Activated naive CD8-positive, alpha-beta T cell (primary cell): ENCODE measurements around the gene PAK4.
"Not testable (repeated sequence)": the region's sequence is repeated elsewhere in the genome, so short reads cannot be mapped to it uniquely, and the experiment has no call there.

Experiments used
- H3K27ac Mint-ChIP-seq: one replicate; pipeline ENCODE4 v1.8.0; 2021; ENCODE audit warnings: mixed read lengths
- H3K27me3 Mint-ChIP-seq: one replicate; pipeline ENCODE4 v1.8.0; 2021; ENCODE audit warnings: mixed read lengths
- H3K36me3 Mint-ChIP-seq: one replicate; pipeline ENCODE4 v1.8.0; 2021; ENCODE audit warnings: mixed read lengths
- H3K4me1 Mint-ChIP-seq: one replicate; pipeline ENCODE4 v1.8.0; 2021; ENCODE audit warnings: low read depth, mixed read lengths
- H3K4me3 Mint-ChIP-seq: one replicate; pipeline ENCODE4 v1.8.0; 2021; ENCODE audit warnings: mild to moderate bottlenecking, mixed read lengths
- H3K9me3 Mint-ChIP-seq: one replicate; pipeline ENCODE4 v1.8.0; 2021; ENCODE audit warnings: low read depth, mixed read lengths

The PAK4 gene

GRCh38 chr19:39200066-39200802 lies 74.6 kb downstream of the PAK4 start:
- H3K4me3 Mint-ChIP-seq = no peak overlapping the region

GRCh38 chr19:39200803-39201115 lies 75.2 kb downstream of the PAK4 start:
- Mint-ChIP-seq H3K4me3 (no peak overlapping the region), H3K9me3 (no peaks in the 10 kb centered on the region), H3K36me3 (no peaks in the 10 kb centered on the region), H3K4me1 (peaks cover 15% of the 10 kb centered on the region), H3K27ac (no peak overlapping the region), H3K27me3 (peaks cover 37% of the 10 kb centered on the region)

More at GRCh38 chr19:39200066-39200802, 74.6 kb downstream of the PAK4 start:
- H3K36me3 Mint-ChIP-seq = no peaks in the 10 kb centered on the region
- no peaks in the 10 kb centered on the region for H3K9me3 Mint-ChIP-seq
- H3K4me1 Mint-ChIP-seq = peaks cover 20% of the 10 kb centered on the region
- peaks cover 38% of the 10 kb centered on the region for H3K27me3 Mint-ChIP-seq
- H3K27ac Mint-ChIP-seq = no peak overlapping the region

GRCh38 chr19:39202998-39203355 lies 77.4 kb downstream of the PAK4 start:
- Mint-ChIP-seq H3K9me3 (no peaks in the 10 kb centered on the region), H3K4me1 (peaks cover 2% of the 10 kb centered on the region), H3K27ac (no peak overlapping the region), H3K36me3 (no peaks in the 10 kb centered on the region), H3K4me3 (no peak overlapping the region), H3K27me3 (peaks cover 29% of the 10 kb centered on the region)

GRCh38 chr19:39203372-39204341 lies 78.1 kb downstream of the PAK4 start, which contains the start of gene SYCN:
Gene SYCN (minus strand): TSS chr19:39204263. CDS start chr19:39204254, 9 bp downstream.
- Mint-ChIP-seq H3K27me3 (peaks cover 25% of the 10 kb centered on the region), H3K4me3 (no peak within 1 kb of the TSS), H3K9me3 (no peaks in the 10 kb centered on the region), H3K27ac (no peak within 1 kb of the TSS), H3K36me3 (no peaks in the 10 kb centered on the region), H3K4me1 (peaks cover 2% of the 10 kb centered on the region)

- peaks cover 23% of the 10 kb centered on the region for H3K27me3 Mint-ChIP-seq
- H3K36me3 Mint-ChIP-seq = no peaks in the 10 kb centered on the region
- no peaks in the 10 kb centered on the region for H3K9me3 Mint-ChIP-seq
Measured at GRCh38 chr19:39205449-39205764, 79.8 kb downstream of the PAK4 start.

GRCh38 chr19:39206122-39206521 lies 80.5 kb downstream of the PAK4 start:
- H3K27ac Mint-ChIP-seq = no peak overlapping the region
- no peak overlapping the region for H3K4me3 Mint-ChIP-seq
- no peaks in the 10 kb centered on the region for H3K9me3 Mint-ChIP-seq
- no peaks in the 10 kb centered on the region for H3K36me3 Mint-ChIP-seq
- peaks cover 16% of the 10 kb centered on the region for H3K27me3 Mint-ChIP-seq
- peaks cover 2% of the 10 kb centered on the region for H3K4me1 Mint-ChIP-seq

More at GRCh38 chr19:39205449-39205764, 79.8 kb downstream of the PAK4 start:
- H3K4me3 Mint-ChIP-seq = no peak overlapping the region
- peaks cover 2% of the 10 kb centered on the region for H3K4me1 Mint-ChIP-seq
- no peak overlapping the region for H3K27ac Mint-ChIP-seq

- H3K27ac Mint-ChIP-seq = no peak overlapping the region
- no peaks in the 10 kb centered on the region for H3K9me3 Mint-ChIP-seq
- H3K4me3 Mint-ChIP-seq = no peak overlapping the region
- no peaks in the 10 kb centered on the region for H3K36me3 Mint-ChIP-seq
- peaks cover 2% of the 10 kb centered on the region for H3K4me1 Mint-ChIP-seq
- peaks cover 10% of the 10 kb centered on the region for H3K27me3 Mint-ChIP-seq
Measured at GRCh38 chr19:39207293-39207836, 81.8 kb downstream of the PAK4 start.

- Mint-ChIP-seq H3K4me3 (no peak overlapping the region), H3K27ac (no peak overlapping the region), H3K4me1 (peaks cover under 1% of the 10 kb centered on the region), H3K36me3 (no peaks in the 10 kb centered on the region), H3K9me3 (no peaks in the 10 kb centered on the region), H3K27me3 (peaks cover 5% of the 10 kb centered on the region)
Measured at GRCh38 chr19:39208175-39208795, 82.7 kb downstream of the PAK4 start.

GRCh38 chr19:39209196-39209595 lies 83.6 kb downstream of the PAK4 start:
- Mint-ChIP-seq H3K4me3 (no peak overlapping the region), H3K9me3 (no peaks in the 10 kb centered on the region), H3K4me1 (no peaks in the 10 kb centered on the region), H3K36me3 (no peaks in the 10 kb centered on the region), H3K27ac (no peak overlapping the region), H3K27me3 (peaks cover 5% of the 10 kb centered on the region)

GRCh38 chr19:39211731-39212374 lies 86.3 kb downstream of the PAK4 start:
- no peaks in the 10 kb centered on the region for H3K36me3 Mint-ChIP-seq
- H3K4me1 Mint-ChIP-seq = no peaks in the 10 kb centered on the region
- H3K27me3 Mint-ChIP-seq = peaks cover under 1% of the 10 kb centered on the region
- no peaks in the 10 kb centered on the region for H3K9me3 Mint-ChIP-seq
- no peak overlapping the region for H3K4me3 Mint-ChIP-seq
- no peak overlapping the region for H3K27ac Mint-ChIP-seq

- no peaks in the 10 kb centered on the region for H3K4me1 Mint-ChIP-seq
- no peaks in the 10 kb centered on the region for H3K9me3 Mint-ChIP-seq
- no peak overlapping the region for H3K4me3 Mint-ChIP-seq
- H3K36me3 Mint-ChIP-seq = peaks cover 4% of the 10 kb centered on the region
- peaks cover 5% of the 10 kb centered on the region for H3K27me3 Mint-ChIP-seq
- H3K27ac Mint-ChIP-seq = no peak overlapping the region
Measured at GRCh38 chr19:39212375-39212742, 86.8 kb downstream of the PAK4 start.

- not testable (repeated sequence) for H3K27me3 Mint-ChIP-seq, H3K4me1 Mint-ChIP-seq, H3K27ac Mint-ChIP-seq, H3K9me3 Mint-ChIP-seq, H3K36me3 Mint-ChIP-seq, H3K4me3 Mint-ChIP-seq
Measured at GRCh38 chr19:39215323-39215722, 89.7 kb downstream of the PAK4 start.

- Mint-ChIP-seq H3K36me3 (peaks cover 4% of the 10 kb centered on the region), H3K27me3 (peaks cover 14% of the 10 kb centered on the region), H3K27ac (no peak overlapping the region), H3K4me3 (no peak overlapping the region), H3K9me3 (no peaks in the 10 kb centered on the region), H3K4me1 (no peaks in the 10 kb centered on the region)
Measured at GRCh38 chr19:39217094-39217493, 91.5 kb downstream of the PAK4 start.

GRCh38 chr19:39218230-39219007 lies 92.8 kb downstream of the PAK4 start:
- Mint-ChIP-seq H3K27ac (no peak overlapping the region), H3K27me3 (peaks cover 16% of the 10 kb centered on the region), H3K4me1 (no peaks in the 10 kb centered on the region), H3K9me3 (no peaks in the 10 kb centered on the region), H3K4me3 (no peak overlapping the region), H3K36me3 (peaks cover 4% of the 10 kb centered on the region)
